ENCODE measurements around the gene TRAPPC10.

DNA sequence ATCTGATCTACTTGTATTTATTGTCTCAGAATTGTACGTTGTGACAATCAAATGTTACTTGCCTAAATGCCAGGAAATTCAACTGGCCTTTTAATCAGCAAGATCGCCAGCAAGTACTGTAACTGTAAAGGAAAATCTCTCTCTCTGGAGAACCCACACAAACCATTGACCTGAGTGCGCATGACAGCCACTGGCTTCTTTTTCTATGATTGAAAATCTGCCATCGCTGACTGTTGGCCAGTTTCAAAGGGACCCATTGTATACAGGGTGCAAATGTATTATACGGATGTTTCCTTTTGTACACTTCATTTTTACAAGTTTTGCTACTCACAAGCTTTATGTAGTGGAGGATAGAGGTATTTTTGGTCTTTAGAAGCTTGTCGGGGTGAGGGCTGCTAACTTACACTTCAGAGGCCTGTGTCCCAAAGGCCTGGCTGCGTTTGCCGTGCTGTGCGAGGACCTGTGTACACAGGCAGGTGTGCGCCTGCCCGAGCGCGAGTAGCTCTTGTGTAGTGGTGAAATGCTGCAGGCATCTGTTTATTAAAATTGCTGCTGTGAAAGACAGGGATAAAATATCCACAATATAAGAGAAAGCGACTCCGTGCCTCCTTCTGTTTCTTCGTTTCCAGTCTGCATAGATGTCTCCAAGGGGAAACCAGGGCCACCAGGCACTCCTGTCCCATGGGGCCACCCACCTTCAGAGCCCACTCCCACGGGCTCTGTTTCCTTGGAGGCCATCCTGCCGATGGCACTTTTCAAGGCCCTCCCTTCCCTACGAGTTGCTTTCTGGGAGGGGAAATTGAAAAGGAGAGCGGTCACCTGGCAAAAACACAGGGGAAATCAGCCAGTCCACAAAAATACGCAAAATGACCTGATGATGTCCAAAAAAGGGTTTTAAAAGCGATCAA lies 25.3 kb upstream of the TRAPPC10 start:
- TF ChIP-seq EZH2 (IDR thresholded peaks at IDR 0.05), result no peak
- no peak for TF ChIP-seq FOXP2 (optimal IDR thresholded peaks at IDR 0.05; ENCODE audit: control extremely low read depth, extremely low read length, insufficient read depth)
- TF ChIP-seq POLR2AphosphoS5 (IDR thresholded peaks at IDR 0.05; ENCODE audit: borderline replicate concordance, low read depth, low read length), result no peak
